ENCODE results near the gene TRIM69. TPM values are rescaled to one million over a fixed set of nuclear protein-coding genes. Genes with fewer than 3 reads are reported as not detected.
"Not testable (repeated sequence)": the region's sequence is repeated elsewhere in the genome, so short reads cannot be mapped to it uniquely, and the experiment has no call there.

Gene TRIM69
- total and polyA plus RNA-seq, 4 experiments from 2014 or later, result 25.8 to 42.0 (median 39.4) TPM

- no peak overlapping the region for H3K27ac Mint-ChIP-seq
- CTCF ChIA-PET (ENCODE audit: partially characterized antibody), result interaction anchor here (2.2 kb wide), 1 partner anchor 188 kb away, joined by 11 read pairs; no protein-coding TSS in a partner anchor
- peaks cover 0 to 4% of the 10 kb centered on the region in 2 donors for H3K36me3 Mint-ChIP-seq
Measured at GRCh38 chr15:44780608-44781007, 44.3 kb downstream of the TRIM69 start.

DNA sequence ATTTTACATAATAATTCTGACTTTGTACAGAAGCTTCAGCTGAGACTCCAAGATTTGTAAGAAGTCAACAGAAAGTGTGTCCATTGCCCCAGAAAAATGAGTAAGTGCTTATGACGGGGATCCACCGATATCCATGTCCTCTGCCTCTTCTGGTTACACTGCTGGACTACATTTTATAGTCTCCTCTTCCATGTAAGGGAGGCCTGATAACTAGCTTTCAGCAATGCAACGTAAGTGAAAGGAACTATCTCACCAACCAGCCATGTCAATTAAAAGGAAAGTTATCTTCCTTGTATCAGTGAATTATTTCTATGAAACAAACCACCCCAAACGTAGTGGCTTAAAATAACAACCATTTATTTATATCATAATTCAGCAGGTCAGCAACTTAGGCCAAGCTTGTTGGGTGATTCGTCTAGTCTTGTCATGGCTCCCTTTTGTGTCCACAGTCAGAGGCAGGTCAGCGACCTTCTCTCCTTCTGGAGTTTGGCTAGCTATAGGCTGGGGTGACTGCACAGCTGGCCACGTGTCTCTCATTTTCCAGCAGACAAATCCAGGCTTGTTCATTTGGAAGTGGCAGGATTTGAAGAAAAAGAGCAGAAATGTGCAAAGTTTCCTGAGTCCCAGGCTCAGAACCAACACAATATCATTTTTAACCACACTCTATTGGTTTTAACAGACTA lies 44.9 kb downstream of the TRIM69 start:
- peaks cover 7% of the 10 kb centered on the region for H3K4me1 ChIP-seq (ENCODE audit: insufficient read depth, low read length)
- no peak overlapping the region for H3K27ac ChIP-seq (ENCODE audit: low read depth, low read length)
- H3K9me3 ChIP-seq (ENCODE audit: control insufficient read depth in 1 of 2, low read length in 2 of 2), result no peaks in the 10 kb centered on the region
- DNase-seq, result no peak
- H3K36me3 Mint-ChIP-seq, result peaks cover 0 to 4% of the 10 kb centered on the region in 2 donors
- H3K4me3 ChIP-seq (ENCODE audit: low read length in 2 of 2), result no peak overlapping the region
- H3K9me3 Mint-ChIP-seq, result no peaks in the 10 kb centered on the region
- H3K4me1 Mint-ChIP-seq, result peaks cover 3 to 9% (median 6%) of the 10 kb centered on the region in 4 donors
- intact Hi-C loops (cut with micrococcal nuclease), result no loop called here
- POLR2A ChIA-PET (ENCODE audit: partially characterized antibody), result interaction anchor here (0.5 to 2.4 kb wide), 5 partner anchors 46 to 202 kb away, joined by 3 to 9 read pairs (median 5); partner anchors contain the start of genes B2M, PATL2, SPG11 and TRIM69
- no peaks in the 10 kb centered on the region for H3K27me3 Mint-ChIP-seq
- CTCF ChIA-PET (ENCODE audit: partially characterized antibody), result interaction anchor here (1.7 to 2.2 kb wide), 2 partner anchors 23 to 189 kb away, joined by 3 to 11 read pairs; no protein-coding TSS in a partner anchor
- peak overlapping the region in 1 of 7 donors; percentile 48 for H3K27ac Mint-ChIP-seq
- H3K36me3 ChIP-seq (ENCODE audit: insufficient read depth, low read length), result no peaks in the 10 kb centered on the region
- no peak overlapping the region for H3K4me3 Mint-ChIP-seq
- no peaks in the 10 kb centered on the region for H3K27me3 ChIP-seq (ENCODE audit: insufficient read depth, low read length)

More at GRCh38 chr15:44780608-44781007, 44.3 kb downstream of the TRIM69 start:
- Mint-ChIP-seq H3K4me1 (peaks cover 3 to 9% (median 6%) of the 10 kb centered on the region in 4 donors), H3K27me3 (no peaks in the 10 kb centered on the region), H3K9me3 (no peaks in the 10 kb centered on the region), H3K4me3 (no peak overlapping the region)
- H3K4me1 ChIP-seq (ENCODE audit: insufficient read depth, low read length), result peaks cover 7% of the 10 kb centered on the region
- H3K27ac ChIP-seq (ENCODE audit: low read depth, low read length), result no peak overlapping the region
- intact Hi-C loops (cut with micrococcal nuclease), result no loop called here
- POLR2A ChIA-PET (ENCODE audit: partially characterized antibody), result interaction anchor here (1.2 to 2.4 kb wide), 3 partner anchors 60 to 118 kb away, joined by 5 to 9 read pairs (median 8); partner anchors contain the start of genes B2M, PATL2 and SPG11
- no peaks in the 10 kb centered on the region for H3K27me3 ChIP-seq (ENCODE audit: insufficient read depth, low read length)
- H3K36me3 ChIP-seq (ENCODE audit: insufficient read depth, low read length), result no peaks in the 10 kb centered on the region
- no peak overlapping the region for H3K4me3 ChIP-seq (ENCODE audit: low read length in 2 of 2)
- DNase-seq, result no peak
- no peaks in the 10 kb centered on the region for H3K9me3 ChIP-seq (ENCODE audit: control insufficient read depth in 1 of 2, low read length in 2 of 2)

GRCh38 chr15:44782516-44782915 lies 46.2 kb downstream of the TRIM69 start:
- ChIA-PET POLR2A (ENCODE audit: partially characterized antibody) (interaction anchor here (1.1 to 2.4 kb wide), 3 partner anchors 47 to 119 kb away, joined by 3 to 9 read pairs (median 4); partner anchors contain the start of genes SPG11 and TRIM69), CTCF (ENCODE audit: partially characterized antibody) (interaction anchor here (1.7 to 2.2 kb wide), 2 partner anchors 24 to 190 kb away, joined by 3 to 11 read pairs; no protein-coding TSS in a partner anchor)
- no peak overlapping the region for H3K27ac ChIP-seq (ENCODE audit: low read depth, low read length)
- peaks cover 7% of the 10 kb centered on the region for H3K4me1 ChIP-seq (ENCODE audit: insufficient read depth, low read length)
- Mint-ChIP-seq H3K4me3 (no peak overlapping the region), H3K4me1 (peaks cover 3 to 9% (median 6%) of the 10 kb centered on the region in 4 donors), H3K9me3 (no peaks in the 10 kb centered on the region), H3K27me3 (no peaks in the 10 kb centered on the region), H3K36me3 (peaks cover 0 to 4% of the 10 kb centered on the region in 2 donors), H3K27ac (peak overlapping the region in 2 of 7 donors; percentile 2 to 38)
- no peaks in the 10 kb centered on the region for H3K27me3 ChIP-seq (ENCODE audit: insufficient read depth, low read length)
- intact Hi-C loops (cut with micrococcal nuclease), result no loop called here
- no peak overlapping the region for H3K4me3 ChIP-seq (ENCODE audit: low read length in 2 of 2)
- no peak for DNase-seq
- H3K36me3 ChIP-seq (ENCODE audit: insufficient read depth, low read length), result no peaks in the 10 kb centered on the region
- no peaks in the 10 kb centered on the region for H3K9me3 ChIP-seq (ENCODE audit: control insufficient read depth in 1 of 2, low read length in 2 of 2)

DNA sequence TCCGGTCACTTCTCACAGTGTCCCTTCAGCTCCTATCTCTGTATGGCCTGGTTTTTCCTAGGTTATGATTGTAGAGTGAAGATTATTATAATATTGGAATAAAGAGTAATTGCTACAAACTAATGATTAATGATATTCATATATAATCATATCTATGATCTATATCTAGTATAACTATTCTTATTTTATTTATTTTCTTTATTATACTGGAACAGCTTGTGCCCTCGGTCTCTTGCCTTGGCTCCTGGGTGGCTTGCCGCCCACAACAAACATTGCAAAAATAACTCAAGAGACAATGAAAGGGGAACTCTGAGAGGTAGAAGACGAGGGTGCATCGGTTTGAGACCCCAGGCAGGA lies 48.6 kb downstream of the TRIM69 start:
- CTCF ChIA-PET (ENCODE audit: partially characterized antibody); intact Hi-C loops (cut with micrococcal nuclease): not testable (repeated sequence)

DNA sequence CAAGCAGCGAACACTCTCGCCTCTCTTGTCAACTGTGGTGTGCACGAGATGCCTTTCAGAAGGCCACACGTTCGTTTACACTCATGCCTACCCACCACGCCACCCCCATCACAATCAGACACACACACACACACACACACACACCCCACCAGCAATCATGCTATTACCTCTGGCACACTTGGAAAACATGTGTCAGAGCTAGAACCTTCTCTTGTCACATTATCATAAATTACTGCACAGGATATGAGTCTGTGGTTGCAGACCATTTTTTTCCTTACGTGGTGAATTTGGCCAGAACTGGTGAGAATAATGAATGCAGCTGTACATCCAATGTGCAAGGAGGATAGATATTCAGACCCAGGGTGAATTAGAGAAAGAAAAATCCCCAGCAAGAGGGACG lies 52.4 kb downstream of the TRIM69 start:
- Mint-ChIP-seq H3K27ac (peak overlapping the region in 2 of 7 donors; percentile 20 to 78), H3K27me3 (no peaks in the 10 kb centered on the region), H3K4me3 (peak overlapping the region in 1 of 8 donors; percentile 59), H3K4me1 (peaks cover 7 to 14% (median 10%) of the 10 kb centered on the region in 4 donors), H3K9me3 (no peaks in the 10 kb centered on the region), H3K36me3 (peaks cover 0 to 4% of the 10 kb centered on the region in 2 donors)
- Histone ChIP-seq H3K36me3 (ENCODE audit: insufficient read depth, low read length) (no peaks in the 10 kb centered on the region), H3K9me3 (ENCODE audit: control insufficient read depth in 1 of 2, low read length in 2 of 2) (no peaks in the 10 kb centered on the region), H3K4me1 (ENCODE audit: insufficient read depth, low read length) (peaks cover 5% of the 10 kb centered on the region), H3K4me3 (ENCODE audit: low read length in 2 of 2) (no peak overlapping the region), H3K27me3 (ENCODE audit: insufficient read depth, low read length) (no peaks in the 10 kb centered on the region), H3K27ac (ENCODE audit: low read depth, low read length) (no peak overlapping the region)
- DNase-seq, result peak in 1 of 5 donors; percentile 7
- CTCF ChIA-PET (ENCODE audit: partially characterized antibody), result interaction anchor here (0.7 to 2.2 kb wide), 4 partner anchors 50 to 243 kb away, joined by 3 to 6 read pairs (median 4); no protein-coding TSS in a partner anchor
- POLR2A ChIA-PET (ENCODE audit: partially characterized antibody), result interaction anchor here (1.0 to 2.1 kb wide), 4 partner anchors 60 to 210 kb away, joined by 3 to 7 read pairs (median 6); partner anchors contain the start of genes B2M and PATL2
- intact Hi-C loops (cut with micrococcal nuclease), result no loop called here

More for the DNA sequence above, 48.6 kb downstream of the TRIM69 start:
- not testable (repeated sequence) for H3K27me3 Mint-ChIP-seq; H3K9me3 ChIP-seq (ENCODE audit: control insufficient read depth in 1 of 2, low read length in 2 of 2); DNase-seq; H3K27me3 ChIP-seq (ENCODE audit: insufficient read depth, low read length); H3K36me3 Mint-ChIP-seq; H3K9me3 Mint-ChIP-seq; H3K36me3 ChIP-seq (ENCODE audit: insufficient read depth, low read length); H3K4me1 ChIP-seq (ENCODE audit: insufficient read depth, low read length)
- Mint-ChIP-seq H3K4me3 (peak overlapping the region; percentile 88 to 99 (median 95)), H3K4me1 (peaks cover 7 to 15% (median 10%) of the 10 kb centered on the region in 4 donors), H3K27ac (peak overlapping the region; percentile 91 to 99 (median 99))
- peak overlapping the region; percentile 91 for H3K27ac ChIP-seq (ENCODE audit: low read depth, low read length)
- POLR2A ChIA-PET (ENCODE audit: partially characterized antibody), result interaction anchor here (0.6 kb wide), 1 partner anchor 34 kb away, joined by 3 read pairs; no protein-coding TSS in a partner anchor
- H3K4me3 ChIP-seq (ENCODE audit: low read length in 2 of 2), result peak overlapping the region in 1 of 2 donors; percentile 86

DNA sequence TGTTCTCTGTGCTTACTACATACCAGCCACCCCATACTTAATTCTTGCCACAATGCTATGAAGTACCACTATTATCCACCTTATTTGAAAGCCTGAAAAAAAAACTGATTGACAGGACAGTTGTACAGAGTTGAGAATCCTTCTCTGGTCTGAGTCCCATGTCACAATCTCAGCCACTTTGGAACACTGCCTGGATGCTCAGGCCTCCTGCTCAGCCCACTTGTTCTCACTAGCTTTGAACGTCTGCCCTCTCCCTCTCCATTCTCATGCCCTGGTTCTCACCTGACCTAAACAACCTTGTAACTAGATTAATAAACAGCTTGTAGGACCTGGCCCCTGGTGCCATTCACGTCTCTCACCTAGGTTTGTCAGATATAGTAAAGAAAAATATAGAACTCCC lies 53.9 kb downstream of the TRIM69 start:
- peaks cover 4 to 5% (median 4%) of the 10 kb centered on the region in 4 donors for H3K4me1 Mint-ChIP-seq
- ChIA-PET CTCF (ENCODE audit: partially characterized antibody) (interaction anchor here (2.0 kb wide), 1 partner anchor 206 kb away, joined by 7 read pairs; no protein-coding TSS in a partner anchor), POLR2A (ENCODE audit: partially characterized antibody) (interaction anchor here (0.7 to 2.1 kb wide), 3 partner anchors 51 to 83 kb away, joined by 3 to 7 read pairs (median 3); partner anchors contain the start of genes B2M and PATL2)
- Histone ChIP-seq H3K36me3 (ENCODE audit: insufficient read depth, low read length) (no peaks in the 10 kb centered on the region), H3K9me3 (ENCODE audit: control insufficient read depth in 1 of 2, low read length in 2 of 2) (no peaks in the 10 kb centered on the region), H3K4me3 (ENCODE audit: low read length in 2 of 2) (no peak overlapping the region), H3K27me3 (ENCODE audit: insufficient read depth, low read length) (no peaks in the 10 kb centered on the region), H3K27ac (ENCODE audit: low read depth, low read length) (no peak overlapping the region), H3K4me1 (ENCODE audit: insufficient read depth, low read length) (no peaks in the 10 kb centered on the region)
- H3K9me3 Mint-ChIP-seq, result no peaks in the 10 kb centered on the region
- no peak overlapping the region for H3K27ac Mint-ChIP-seq
- intact Hi-C loops (cut with micrococcal nuclease), result no loop called here
- H3K27me3 Mint-ChIP-seq, result no peaks in the 10 kb centered on the region
- no peak overlapping the region for H3K4me3 Mint-ChIP-seq
- no peaks in the 10 kb centered on the region for H3K36me3 Mint-ChIP-seq
- DNase-seq, result no peak

- ChIA-PET POLR2A (ENCODE audit: partially characterized antibody) (interaction anchor here (0.7 to 1.0 kb wide), 2 partner anchors 52 to 84 kb away, joined by 3 read pairs; no protein-coding TSS in a partner anchor), CTCF (ENCODE audit: partially characterized antibody) (interaction anchor here (0.5 to 2.0 kb wide), 3 partner anchors 54 to 207 kb away, joined by 3 to 7 read pairs (median 3); partner anchors contain the start of gene TRIM69)
- intact Hi-C loops (cut with micrococcal nuclease), result no loop called here
- Mint-ChIP-seq H3K27ac (no peak overlapping the region), H3K9me3 (no peaks in the 10 kb centered on the region), H3K4me3 (no peak overlapping the region), H3K4me1 (peaks cover 4 to 5% (median 4%) of the 10 kb centered on the region in 4 donors), H3K36me3 (no peaks in the 10 kb centered on the region), H3K27me3 (no peaks in the 10 kb centered on the region)
- H3K4me3 ChIP-seq (ENCODE audit: low read length in 2 of 2), result no peak overlapping the region
- no peaks in the 10 kb centered on the region for H3K4me1 ChIP-seq (ENCODE audit: insufficient read depth, low read length)
- DNase-seq, result no peak
- no peaks in the 10 kb centered on the region for H3K36me3 ChIP-seq (ENCODE audit: insufficient read depth, low read length)
- H3K9me3 ChIP-seq (ENCODE audit: control insufficient read depth in 1 of 2, low read length in 2 of 2), result no peaks in the 10 kb centered on the region
- H3K27ac ChIP-seq (ENCODE audit: low read depth, low read length), result no peak overlapping the region
- no peaks in the 10 kb centered on the region for H3K27me3 ChIP-seq (ENCODE audit: insufficient read depth, low read length)
Measured at GRCh38 chr15:44790656-44791055, 54.3 kb downstream of the TRIM69 start.
